Measurements from ENCODE around the gene FYB2.

- TF ChIP-seq CTCF (conservative IDR thresholded peaks at IDR 0.05; ENCODE audit: low read depth, low read length), result peak; percentile 97
- TF ChIP-seq EZH2phosphoT487 (IDR thresholded peaks at IDR 0.05; ENCODE audit: borderline replicate concordance, low read length), result no peak
Measured at GRCh38 chr1:56831871-56832693, 12.9 kb upstream of the FYB2 start.

All from PC-3 (cell line).